ENCODE measurements around the gene THRA.

The THRA gene

GRCh38 chr17:40064971-40065768 lies 2.4 kb downstream of the THRA start:
- FAIRE-seq = no peak

- FAIRE-seq = no peak
Measured at GRCh38 chr17:40065769-40066510, 3.2 kb downstream of the THRA start.

- FAIRE-seq = no peak
Measured at GRCh38 chr17:40067710-40068109, 4.9 kb downstream of the THRA start.

GRCh38 chr17:40068129-40068581 lies 5.4 kb downstream of the THRA start:
- no peak for FAIRE-seq

GRCh38 chr17:40068584-40068916 lies 5.8 kb downstream of the THRA start:
- FAIRE-seq = no peak

GRCh38 chr17:40068917-40069750 lies 6.4 kb downstream of the THRA start:
- FAIRE-seq = no peak

- no peak for FAIRE-seq
Measured at GRCh38 chr17:40069751-40070708, 7.3 kb downstream of the THRA start.

- no peak for FAIRE-seq
Measured at GRCh38 chr17:40070709-40071312, 8.0 kb downstream of the THRA start.

GRCh38 chr17:40071313-40072039 lies 8.7 kb downstream of the THRA start:
- FAIRE-seq = no peak

- no peak for FAIRE-seq
Measured at GRCh38 chr17:40072040-40072734, 9.4 kb downstream of the THRA start.

- no peak for FAIRE-seq
Measured at GRCh38 chr17:40072735-40073346, 10.1 kb downstream of the THRA start.

- FAIRE-seq = no peak
Measured at GRCh38 chr17:40073454-40074174, 10.8 kb downstream of the THRA start.

GRCh38 chr17:40074175-40074512 lies 11.4 kb downstream of the THRA start:
- no peak for FAIRE-seq

GRCh38 chr17:40074871-40075200 lies 12.1 kb downstream of the THRA start:
- no peak for FAIRE-seq

GRCh38 chr17:40075201-40075941 lies 12.6 kb downstream of the THRA start:
- FAIRE-seq = no peak

- FAIRE-seq = no peak
Measured at GRCh38 chr17:40075942-40076498, 13.3 kb downstream of the THRA start.

- no peak for FAIRE-seq
Measured at GRCh38 chr17:40076591-40076990, 13.8 kb downstream of the THRA start.

- FAIRE-seq = no peak
Measured at GRCh38 chr17:40079545-40079944, 16.8 kb downstream of the THRA start.

Measured in TTC549 (cell line).